ENCODE data around the gene ADGRG3. TPM values are rescaled to one million over a fixed set of nuclear protein-coding genes. Genes with fewer than 3 reads are reported as not detected.

ADGRG3 gene
- total and polyA plus RNA-seq, 4 donors = 1.8 to 66.2 (median 9.4) TPM

DNA sequence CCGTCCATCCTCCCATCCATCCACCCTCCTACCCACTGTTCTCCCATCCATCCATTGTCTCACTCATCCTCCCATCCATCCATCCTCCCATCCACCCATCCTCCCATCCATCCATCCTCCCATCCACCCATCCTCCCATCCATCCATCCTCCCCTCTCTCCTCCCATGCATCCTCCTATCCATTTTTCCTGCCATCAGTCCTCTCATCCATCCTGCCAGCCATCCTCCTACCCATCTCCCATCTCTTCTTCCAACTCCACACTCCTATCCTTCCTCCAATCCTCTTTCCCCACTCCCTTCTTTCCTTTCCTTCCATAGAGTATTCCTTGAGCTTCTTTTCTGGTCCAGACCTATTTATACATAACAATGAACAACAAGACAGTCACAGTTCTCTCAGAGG, 38.6 kb downstream of the ADGRG3 start:
- H3K9ac ChIP-seq (ENCODE audit: insufficient read depth in 1 of 2, low read length in 2 of 2) = no peak overlapping the region
- no peaks in the 10 kb centered on the region for H3K36me3 ChIP-seq (ENCODE audit: control insufficient read depth in 4 of 4, insufficient read depth in 4 of 4, low read length in 4 of 4)
- peaks cover 0 to 2% (median 0%) of the 10 kb centered on the region in 3 donors for H3K27me3 ChIP-seq (ENCODE audit: control insufficient read depth in 3 of 3, insufficient read depth in 3 of 3, low read length in 2 of 3)
- H3K4me1 ChIP-seq (ENCODE audit: control insufficient read depth in 5 of 5, insufficient read depth in 5 of 5, low read length in 5 of 5) = peaks cover 0 to 16% (median under 1%) of the 10 kb centered on the region in 5 donors
- no peak for DNase-seq
- H3K4me3 ChIP-seq = no peak overlapping the region
- TF ChIP-seq, protein P1, sequence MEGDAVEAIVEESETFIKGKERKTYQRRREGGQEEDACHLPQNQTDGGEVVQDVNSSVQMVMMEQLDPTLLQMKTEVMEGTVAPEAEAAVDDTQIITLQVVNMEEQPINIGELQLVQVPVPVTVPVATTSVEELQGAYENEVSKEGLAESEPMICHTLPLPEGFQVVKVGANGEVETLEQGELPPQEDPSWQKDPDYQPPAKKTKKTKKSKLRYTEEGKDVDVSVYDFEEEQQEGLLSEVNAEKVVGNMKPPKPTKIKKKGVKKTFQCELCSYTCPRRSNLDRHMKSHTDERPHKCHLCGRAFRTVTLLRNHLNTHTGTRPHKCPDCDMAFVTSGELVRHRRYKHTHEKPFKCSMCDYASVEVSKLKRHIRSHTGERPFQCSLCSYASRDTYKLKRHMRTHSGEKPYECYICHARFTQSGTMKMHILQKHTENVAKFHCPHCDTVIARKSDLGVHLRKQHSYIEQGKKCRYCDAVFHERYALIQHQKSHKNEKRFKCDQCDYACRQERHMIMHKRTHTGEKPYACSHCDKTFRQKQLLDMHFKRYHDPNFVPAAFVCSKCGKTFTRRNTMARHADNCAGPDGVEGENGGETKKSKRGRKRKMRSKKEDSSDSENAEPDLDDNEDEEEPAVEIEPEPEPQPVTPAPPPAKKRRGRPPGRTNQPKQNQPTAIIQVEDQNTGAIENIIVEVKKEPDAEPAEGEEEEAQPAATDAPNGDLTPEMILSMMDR (IDR thresholded peaks at IDR 0.05; ENCODE audit: control extremely low read depth, extremely low read depth) = no peak
- no peak for ATAC-seq (ENCODE audit: insufficient read depth, low FRiP score)
- H3K27ac ChIP-seq (ENCODE audit: low read depth in 1 of 2, low read length in 1 of 2) = no peak overlapping the region
- no peaks in the 10 kb centered on the region for H3K9me3 ChIP-seq (ENCODE audit: control insufficient read depth in 4 of 4, insufficient read depth in 3 of 4, low read length in 3 of 4)
- 80 to 83% methylated on average over 1 of the region's 1 CpG for WGBS, 2 donors

DNA sequence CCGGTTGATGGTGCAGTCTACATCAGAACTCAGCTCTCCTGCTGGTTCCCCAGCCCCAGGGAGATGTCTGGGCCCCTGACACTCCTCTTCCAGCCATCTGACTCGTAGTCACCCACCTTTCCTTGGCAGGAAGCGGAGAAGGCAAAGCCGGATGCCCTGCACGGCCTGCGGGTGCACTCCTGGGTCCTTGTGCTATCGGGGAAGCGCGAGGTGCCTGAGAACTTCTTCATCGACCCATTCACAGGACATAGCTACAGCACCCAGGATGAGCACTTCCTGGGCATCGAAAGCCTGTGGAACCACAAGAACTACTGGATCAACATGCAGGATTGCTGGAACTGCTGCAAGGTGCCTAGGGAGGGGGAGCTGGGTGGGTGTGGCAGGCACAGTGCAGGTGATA, 39.2 kb downstream of the ADGRG3 start:
- DNase-seq = no peak
- no peak overlapping the region for H3K4me3 ChIP-seq

DNA sequence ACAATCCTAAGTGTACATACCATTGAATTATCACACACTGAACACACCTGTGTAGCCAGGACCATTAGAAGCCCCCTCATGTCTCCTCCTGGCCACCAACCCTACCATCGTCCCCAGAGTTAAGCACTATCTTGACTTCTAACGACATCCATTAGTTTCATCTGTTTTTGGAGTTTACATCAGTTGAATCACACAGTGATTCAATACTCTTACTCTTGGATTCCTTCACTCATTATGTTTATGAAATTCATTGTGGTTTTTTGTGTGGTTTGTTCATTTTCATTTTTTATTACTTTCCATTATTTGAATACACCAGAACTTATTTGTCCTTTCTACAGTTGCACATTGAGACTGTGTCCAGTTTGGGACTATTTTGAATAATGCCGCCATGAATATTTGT, 40.1 kb downstream of the ADGRG3 start:
- no peak for ATAC-seq (ENCODE audit: insufficient read depth, low FRiP score)
- H3K9ac ChIP-seq (ENCODE audit: insufficient read depth in 1 of 2, low read length in 2 of 2) = no peak overlapping the region

More for the DNA sequence above, 39.2 kb downstream of the ADGRG3 start:
- TF ChIP-seq, protein P1 (IDR thresholded peaks at IDR 0.05; ENCODE audit: control extremely low read depth, extremely low read depth) = no peak
- peaks cover 0 to 2% (median 0%) of the 10 kb centered on the region in 3 donors for H3K27me3 ChIP-seq (ENCODE audit: control insufficient read depth in 3 of 3, insufficient read depth in 3 of 3, low read length in 2 of 3)
- H3K4me1 ChIP-seq (ENCODE audit: control insufficient read depth in 5 of 5, insufficient read depth in 5 of 5, low read length in 5 of 5) = peaks cover 0 to 13% (median 0%) of the 10 kb centered on the region in 5 donors
- no peak overlapping the region for H3K27ac ChIP-seq (ENCODE audit: low read depth in 1 of 2, low read length in 1 of 2)
- no peaks in the 10 kb centered on the region for H3K36me3 ChIP-seq (ENCODE audit: control insufficient read depth in 4 of 4, insufficient read depth in 4 of 4, low read length in 4 of 4)
- WGBS, 2 donors = 86 to 91% methylated on average over 11 of the region's 11 CpGs
- no peak for ATAC-seq (ENCODE audit: insufficient read depth, low FRiP score)
- H3K9me3 ChIP-seq (ENCODE audit: control insufficient read depth in 4 of 4, insufficient read depth in 3 of 4, low read length in 3 of 4) = no peaks in the 10 kb centered on the region
- H3K9ac ChIP-seq (ENCODE audit: insufficient read depth in 1 of 2, low read length in 2 of 2) = no peak overlapping the region

More for the DNA sequence above, 40.1 kb downstream of the ADGRG3 start:
- Histone ChIP-seq H3K27ac (ENCODE audit: low read depth in 1 of 2, low read length in 1 of 2) (no peak overlapping the region), H3K9me3 (ENCODE audit: control insufficient read depth in 4 of 4, insufficient read depth in 3 of 4, low read length in 3 of 4) (no peaks in the 10 kb centered on the region), H3K4me1 (ENCODE audit: control insufficient read depth in 5 of 5, insufficient read depth in 5 of 5, low read length in 5 of 5) (peaks cover 0 to 13% (median 0%) of the 10 kb centered on the region in 5 donors), H3K36me3 (ENCODE audit: control insufficient read depth in 4 of 4, insufficient read depth in 4 of 4, low read length in 4 of 4) (no peaks in the 10 kb centered on the region), H3K27me3 (ENCODE audit: control insufficient read depth in 3 of 3, insufficient read depth in 3 of 3, low read length in 2 of 3) (peaks cover 0 to 2% (median 0%) of the 10 kb centered on the region in 3 donors), H3K4me3 (no peak overlapping the region)
- TF ChIP-seq, protein P1 (IDR thresholded peaks at IDR 0.05; ENCODE audit: control extremely low read depth, extremely low read depth) = no peak
- no peak for DNase-seq
- WGBS, 2 donors = 85 to 90% methylated on average over 3 of the region's 3 CpGs

Measured in lung (tissue), 12 donors.